H4 (cell line): ENCODE data around the gene PAWR. TPM values are rescaled to one million over a fixed set of nuclear protein-coding genes. Genes with fewer than 3 reads are reported as not detected.
"Not testable (repeated sequence)": the region's sequence is repeated elsewhere in the genome, so short reads cannot be mapped to it uniquely, and the experiment has no call there.

Experiments used
- DNase-seq: peaks from one replicate; pipeline ENCODE4 v3.0.0-alpha.2; 2015; ENCODE audit warnings: low spot score
- total RNA-seq: library from RNA; depleted of rRNA; stranded (reverse); fragments of >200 nt; shearing (Covaris generic); gene quantifications from 2 replicates; pipeline ENCODE4 v1.2.3, GENCODE V29; 2014

The PAWR gene
- total RNA-seq, 1 experiment from 2014 or later: 18.6 TPM

DNA sequence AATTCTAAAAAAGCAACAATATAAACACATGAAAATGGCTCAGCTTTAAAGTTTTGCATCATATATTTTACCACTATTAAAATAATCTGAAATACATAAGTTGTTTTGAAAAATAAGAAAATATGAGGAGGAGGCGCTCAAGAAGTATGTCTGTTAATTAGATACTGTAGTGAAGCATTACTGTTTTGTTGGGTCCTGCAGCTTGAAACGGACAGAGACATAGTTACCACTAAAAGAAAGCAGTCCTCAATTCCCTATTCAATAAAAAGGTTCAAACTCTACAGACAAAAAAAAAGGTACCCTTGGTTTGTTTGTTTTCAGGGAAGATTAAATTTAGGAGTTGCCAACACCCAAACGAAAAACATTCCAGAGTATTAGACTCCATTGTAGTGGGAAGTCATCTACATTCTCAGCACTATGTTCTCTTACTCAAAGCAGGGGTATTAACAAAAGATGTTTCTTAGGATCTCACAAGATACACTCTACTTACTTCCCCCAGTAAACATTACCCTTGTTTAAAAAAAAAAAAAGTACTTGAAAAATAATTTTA lies 3.0 kb downstream of the PAWR start:
- no peak for DNase-seq

DNA sequence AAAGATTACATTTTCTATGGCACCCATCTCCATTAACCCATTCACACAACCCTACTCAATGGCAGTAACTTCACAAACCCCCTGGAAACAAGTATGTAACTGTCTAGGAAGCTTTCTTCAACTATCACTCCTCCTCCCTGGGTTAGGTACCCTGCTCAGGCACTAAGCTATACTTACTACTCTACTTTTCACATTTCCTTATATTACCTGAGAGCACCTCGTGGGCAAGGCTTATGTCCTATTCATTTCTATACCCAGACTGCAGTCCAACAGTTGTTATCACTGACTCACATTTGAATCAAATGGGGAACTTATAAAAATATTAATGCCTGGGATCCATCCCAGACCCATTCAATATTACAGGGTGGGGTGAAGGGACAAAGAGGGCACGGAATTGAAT lies 4.6 kb downstream of the PAWR start:
- DNase-seq: no peak

DNA sequence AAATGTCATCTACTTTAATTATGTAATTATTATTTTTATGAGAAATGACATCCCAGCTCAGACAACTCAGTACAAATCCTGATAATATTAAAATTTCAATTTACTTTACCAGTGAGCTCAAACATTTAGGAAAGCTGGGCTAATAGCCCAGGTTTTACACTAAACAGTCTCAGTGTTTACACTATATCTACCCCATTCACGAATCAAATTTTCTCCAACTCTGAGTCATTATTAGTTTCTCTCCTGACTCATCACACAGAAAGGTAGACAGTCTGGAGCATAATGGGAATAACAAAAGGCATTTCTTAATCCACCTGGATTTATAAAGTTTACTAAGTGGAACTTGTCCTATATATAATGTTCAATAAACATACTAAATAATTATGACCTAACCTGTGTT lies 5.7 kb downstream of the PAWR start:
- peak; percentile 37 for DNase-seq

DNA sequence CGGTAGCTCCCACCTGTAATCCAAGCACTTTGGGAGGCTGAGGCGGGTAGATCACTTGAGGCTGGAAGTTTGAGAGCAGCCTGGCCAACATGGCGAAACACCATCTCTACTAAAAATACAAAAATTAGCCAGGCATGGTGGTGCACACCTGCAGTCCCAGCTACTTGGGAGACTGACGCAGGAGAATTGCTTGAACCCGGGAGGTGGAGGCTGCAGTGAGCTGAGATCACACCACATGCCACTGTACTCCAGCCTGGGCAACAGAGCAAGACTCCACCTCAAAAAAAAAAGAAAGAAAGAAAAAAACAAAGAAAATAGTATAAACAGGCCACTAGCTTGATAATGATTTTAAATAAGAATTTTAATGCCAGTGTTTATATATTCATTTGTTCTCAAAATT lies 6.4 kb downstream of the PAWR start:
- DNase-seq: not testable (repeated sequence)

DNA sequence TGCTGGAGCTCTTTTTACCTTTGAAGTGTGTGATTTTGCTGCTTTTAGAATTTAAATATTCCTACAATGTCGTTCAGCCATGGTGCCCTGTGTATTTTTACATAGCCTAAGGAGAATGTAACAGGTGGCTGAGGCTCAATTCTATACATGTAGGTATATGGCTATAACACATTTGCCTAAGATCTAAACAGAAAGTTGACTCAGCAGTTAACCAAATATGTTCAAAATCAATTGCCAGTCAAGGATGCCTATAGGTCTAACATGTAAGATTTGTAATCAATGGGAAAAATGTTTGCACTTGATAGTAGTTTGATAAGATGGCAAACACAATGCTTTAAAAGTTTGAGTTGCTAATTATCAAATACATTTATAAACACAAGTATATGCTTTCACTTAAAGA lies 8.2 kb downstream of the PAWR start:
- DNase-seq: no peak

DNA sequence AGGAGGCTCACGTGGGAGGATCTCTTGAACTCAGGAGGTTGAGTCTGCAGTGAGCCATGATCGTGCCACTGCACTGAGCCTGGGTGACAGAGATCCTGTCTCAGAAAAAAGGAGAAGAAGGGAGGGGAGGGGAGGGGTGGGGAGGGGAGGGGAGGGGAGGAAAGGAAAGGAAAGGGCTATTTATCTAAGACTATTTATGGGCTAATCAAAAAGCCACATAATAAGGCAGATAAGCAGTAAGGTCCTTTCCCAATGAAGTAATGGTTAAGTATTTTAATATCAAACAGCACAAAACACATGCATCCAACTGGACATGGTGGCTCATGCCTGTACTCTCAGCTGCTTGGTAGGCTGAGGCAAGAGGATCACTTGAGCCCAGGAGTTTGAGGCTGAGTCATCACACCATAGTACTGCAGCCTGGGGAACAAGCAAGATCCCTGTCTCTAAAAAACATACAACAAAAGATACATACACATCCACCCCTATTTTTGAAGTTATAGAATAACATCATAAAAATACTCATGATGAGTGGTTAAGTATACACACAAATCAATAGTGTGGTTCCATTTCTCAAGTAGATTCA lies 9.7 kb downstream of the PAWR start:
- no peak for DNase-seq

DNA sequence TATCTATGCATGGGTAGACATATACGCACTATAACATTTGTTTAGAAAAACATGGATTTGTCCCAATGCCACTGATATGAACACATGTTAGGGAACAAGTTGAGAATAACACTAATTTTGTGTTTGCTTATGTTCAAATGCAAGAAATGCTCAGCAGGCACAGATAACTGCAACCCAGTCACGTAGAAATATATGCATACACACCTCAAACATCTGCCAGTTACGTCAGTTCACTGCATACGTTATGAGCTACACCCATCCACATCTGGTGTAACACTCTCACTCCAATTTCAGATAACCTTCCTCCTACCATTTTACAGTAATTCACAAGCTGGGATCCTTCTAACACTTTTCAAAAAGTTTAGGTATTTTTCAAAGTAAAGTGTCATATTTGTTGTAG lies 10.7 kb downstream of the PAWR start:
- no peak for DNase-seq

DNA sequence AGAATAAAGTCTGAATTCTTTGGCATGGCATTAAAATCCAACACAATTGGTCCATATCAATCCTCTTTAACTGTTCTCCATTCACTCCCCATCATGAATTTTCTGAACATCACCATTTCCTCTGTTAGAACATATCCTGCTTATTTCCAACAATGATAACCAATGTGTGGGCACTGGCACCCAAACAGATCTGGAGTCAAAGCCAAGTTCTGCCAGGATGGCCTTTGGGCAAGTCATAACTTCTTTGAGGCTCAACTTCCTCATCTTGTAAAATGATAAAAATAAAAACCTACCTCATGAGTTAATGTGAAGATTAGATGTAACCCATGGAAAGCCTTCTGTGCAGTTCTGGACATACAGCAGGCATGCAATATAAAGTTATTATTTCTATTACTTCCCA lies 12.5 kb downstream of the PAWR start:
- DNase-seq: no peak

DNA sequence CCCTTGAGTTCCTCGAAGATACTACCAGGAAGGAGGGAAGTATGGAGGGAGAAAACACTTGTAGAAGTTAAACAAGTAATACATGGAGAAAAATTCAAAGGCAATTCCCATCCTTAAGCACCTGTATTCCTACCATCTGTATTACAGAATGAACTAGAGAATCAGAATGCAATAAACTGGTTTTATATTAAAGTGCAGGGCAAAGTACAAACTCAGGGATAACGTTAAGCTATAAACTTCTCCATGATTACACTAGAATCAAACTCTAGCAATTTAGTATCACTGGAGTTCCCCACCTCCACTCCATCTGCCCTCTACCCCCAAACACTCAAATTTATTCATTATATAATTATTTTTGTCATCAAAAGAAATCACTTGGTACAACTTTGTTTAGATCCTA lies 13.1 kb downstream of the PAWR start:
- no peak for DNase-seq

DNA sequence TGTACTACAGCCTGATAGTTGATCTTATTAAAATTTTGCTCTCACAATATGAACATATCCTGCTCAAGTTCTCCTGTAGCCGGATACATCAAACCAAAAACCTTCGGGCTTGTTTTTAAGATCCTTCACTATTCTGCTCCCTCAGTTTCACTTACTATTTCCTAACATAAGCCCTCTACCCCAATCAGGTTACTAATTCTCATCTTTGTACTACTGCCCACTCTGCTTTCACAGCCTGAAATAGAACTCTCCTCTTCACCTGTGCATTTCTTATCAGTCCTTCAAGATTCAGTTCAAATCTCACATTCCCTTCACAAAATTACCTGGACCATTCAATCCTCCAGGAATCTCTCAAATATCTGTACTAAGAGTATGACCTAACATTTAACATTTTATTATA lies 14.2 kb downstream of the PAWR start:
- no peak for DNase-seq

DNA sequence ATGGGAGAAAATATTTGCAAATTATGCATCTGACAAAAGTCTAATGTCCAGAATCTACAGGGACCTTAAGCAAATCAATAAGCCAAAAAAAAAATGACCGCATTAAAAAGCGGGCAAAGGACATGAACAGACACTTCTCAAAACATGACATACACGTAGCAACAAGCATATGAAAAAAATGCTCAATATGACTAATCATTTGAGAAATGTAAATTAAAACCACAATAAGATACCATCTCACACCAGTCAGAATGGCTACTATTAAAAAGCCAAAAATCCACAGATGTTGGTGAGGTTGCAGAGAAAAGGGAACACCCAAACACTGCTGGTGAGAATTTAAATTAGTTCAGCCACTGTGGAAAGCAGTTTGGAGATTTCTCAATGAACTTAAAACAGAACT lies 16.1 kb downstream of the PAWR start:
- no peak for DNase-seq

DNA sequence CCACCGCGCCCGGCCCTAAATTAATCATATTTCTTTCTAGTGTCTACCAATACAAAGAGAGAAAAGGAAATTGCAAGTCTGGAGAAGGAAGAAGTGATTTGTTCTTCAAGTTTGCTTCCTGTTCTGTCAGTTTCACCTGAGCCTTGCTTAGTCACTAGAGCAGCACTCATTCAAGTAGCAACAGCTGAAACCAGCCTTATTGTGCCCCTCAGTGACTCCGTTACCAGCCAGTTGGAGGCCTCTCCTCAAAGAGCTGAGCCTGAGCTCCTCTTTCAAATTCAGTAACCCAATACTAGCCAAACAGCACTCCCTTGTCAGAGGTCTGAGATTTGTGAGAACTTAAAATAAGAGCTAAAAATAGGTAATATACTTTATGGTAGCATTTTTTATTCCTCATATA lies 17.4 kb downstream of the PAWR start:
- DNase-seq: no peak

DNA sequence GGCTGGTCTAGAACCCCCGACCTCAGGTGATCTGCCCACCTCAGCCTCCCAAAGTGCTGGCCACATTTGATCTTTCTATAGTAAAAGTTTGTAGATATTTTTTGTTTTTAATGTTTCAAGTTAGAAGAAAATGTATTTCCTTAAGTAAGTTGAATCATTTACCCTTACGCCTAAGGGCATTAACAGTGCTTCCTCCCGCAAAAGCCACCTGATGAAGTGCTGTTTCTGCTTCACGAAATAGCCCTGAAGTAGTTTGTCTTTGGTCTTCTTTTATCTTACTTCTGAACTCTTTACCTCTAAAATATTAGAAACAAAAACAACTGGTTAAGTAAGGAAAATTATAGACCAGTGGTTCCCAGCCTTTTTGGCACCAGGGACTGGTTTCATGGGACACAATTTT lies 22.7 kb downstream of the PAWR start:
- no peak for DNase-seq

DNA sequence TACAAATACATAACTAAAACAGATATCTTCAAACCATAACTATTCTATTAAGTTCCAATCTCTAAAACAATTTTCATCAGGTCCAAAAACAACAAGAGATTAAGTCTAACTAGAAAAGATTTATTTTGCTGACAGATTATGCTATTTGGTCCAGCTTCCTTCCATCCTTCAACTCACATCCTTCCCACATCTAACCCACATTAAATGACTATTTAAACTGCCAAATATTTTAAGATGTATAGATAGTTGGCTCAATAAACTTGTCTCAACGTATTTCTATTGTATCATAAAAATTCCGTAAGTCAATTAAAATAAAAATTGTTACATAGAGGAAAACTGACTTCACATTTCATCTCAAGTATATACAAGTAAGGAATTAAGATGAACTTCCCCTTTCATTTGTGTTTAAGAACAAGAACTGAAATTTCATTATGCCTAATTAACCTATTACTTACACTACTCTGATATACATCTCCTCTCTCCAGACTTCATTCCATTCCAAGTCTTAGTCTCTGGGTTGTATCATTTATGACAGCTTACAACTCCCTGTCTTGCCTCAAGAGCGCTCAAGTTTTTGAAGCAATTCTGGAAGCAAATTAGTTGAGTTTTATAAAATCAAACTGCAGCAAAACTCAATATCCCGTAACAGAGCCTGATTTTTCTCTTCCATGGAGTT lies 25.4 kb downstream of the PAWR start:
- no peak for DNase-seq

DNA sequence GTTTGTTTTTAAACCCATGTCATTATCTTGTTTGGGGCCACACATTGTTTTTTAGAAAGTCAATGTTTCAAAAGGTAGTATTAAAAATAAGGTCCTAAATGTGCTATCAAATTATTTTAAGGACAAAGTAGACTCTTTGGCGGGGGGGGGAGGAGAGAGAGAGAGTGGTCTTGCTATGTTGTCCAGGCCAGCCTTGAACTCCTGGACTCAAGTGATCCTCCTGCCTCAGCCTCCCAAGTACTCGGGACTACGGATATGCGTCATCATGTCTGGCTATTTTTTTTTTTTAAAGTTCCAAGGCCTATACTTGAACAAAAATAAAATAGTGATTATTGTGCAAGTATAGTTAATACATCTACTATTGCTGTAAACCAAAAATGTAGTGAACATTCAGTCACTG lies 26.2 kb downstream of the PAWR start:
- no peak for DNase-seq

DNA sequence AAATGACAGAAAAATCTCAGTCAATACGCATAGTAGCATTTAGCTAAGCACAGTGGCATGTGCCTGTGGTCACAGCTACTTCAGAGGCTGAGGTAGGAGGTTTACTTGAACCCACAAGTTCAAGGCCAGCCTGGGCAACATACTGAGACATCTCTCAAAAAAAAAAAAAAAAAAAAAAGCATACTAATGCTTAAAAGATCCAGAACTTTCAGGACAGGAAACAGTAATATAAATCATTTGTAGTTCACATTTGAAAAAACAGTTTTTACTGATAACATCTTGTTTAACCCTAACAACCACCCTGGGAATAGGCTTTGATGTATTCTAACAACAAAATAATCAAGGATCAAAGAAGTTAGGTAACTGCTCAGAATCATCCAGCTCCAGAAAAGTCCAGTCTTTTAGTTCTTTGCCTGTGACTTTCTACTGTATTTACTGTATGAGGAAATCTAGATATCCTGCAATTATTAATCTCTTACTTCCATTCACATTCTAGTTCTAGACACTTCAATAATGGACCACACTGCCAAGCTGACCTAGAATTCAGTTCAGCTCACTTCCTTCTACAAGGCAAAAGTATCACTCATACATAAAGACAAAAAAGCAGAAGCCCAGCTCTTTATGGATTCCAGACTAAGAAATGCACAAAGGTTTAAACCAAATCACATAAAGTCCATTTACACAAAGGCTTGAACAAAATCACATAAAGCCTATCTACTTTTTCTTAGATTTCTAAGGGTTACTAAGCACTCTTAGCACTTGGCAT lies 28.5 kb downstream of the PAWR start:
- DNase-seq: peak; percentile 40

DNA sequence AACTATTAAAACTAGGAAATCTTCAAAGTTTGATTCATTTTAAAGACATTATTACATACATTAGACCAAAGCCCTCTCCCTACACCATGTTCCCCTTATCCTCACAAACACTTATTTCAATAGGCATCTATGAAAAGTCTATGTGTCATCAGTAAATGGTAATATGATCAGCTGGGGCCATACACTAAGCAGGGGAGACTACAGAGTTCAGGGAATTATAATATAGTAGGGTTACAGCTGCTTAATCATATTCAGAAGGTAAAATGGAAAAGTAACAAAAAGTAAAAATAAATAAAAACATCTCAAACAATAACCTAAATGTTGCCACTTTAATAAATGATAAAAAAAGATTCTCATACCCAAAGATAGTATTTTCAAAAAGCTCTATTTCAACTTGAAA lies 29.1 kb downstream of the PAWR start:
- DNase-seq: no peak

DNA sequence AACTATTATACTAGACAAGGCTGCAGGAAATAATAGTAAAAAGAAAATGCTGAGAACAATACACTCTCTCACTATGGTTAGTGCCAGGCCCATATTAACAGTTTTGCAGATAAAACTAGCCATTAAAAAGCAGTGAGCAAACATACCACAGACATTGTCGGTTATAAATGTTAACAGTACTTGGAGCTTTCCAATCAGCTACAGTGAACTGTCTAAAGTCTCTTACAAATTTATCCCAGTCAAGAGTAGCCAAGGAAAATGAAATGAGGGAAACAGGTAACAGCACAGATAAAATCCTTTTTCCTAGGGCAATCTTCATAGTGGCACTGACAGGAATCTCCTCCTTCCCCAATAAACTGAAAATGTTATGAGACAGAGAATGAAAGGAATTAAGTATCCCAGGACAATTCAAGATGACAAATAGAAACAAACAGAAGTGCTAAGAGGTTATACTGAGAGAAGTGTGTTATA lies 30.8 kb downstream of the PAWR start:
- no peak for DNase-seq

DNA sequence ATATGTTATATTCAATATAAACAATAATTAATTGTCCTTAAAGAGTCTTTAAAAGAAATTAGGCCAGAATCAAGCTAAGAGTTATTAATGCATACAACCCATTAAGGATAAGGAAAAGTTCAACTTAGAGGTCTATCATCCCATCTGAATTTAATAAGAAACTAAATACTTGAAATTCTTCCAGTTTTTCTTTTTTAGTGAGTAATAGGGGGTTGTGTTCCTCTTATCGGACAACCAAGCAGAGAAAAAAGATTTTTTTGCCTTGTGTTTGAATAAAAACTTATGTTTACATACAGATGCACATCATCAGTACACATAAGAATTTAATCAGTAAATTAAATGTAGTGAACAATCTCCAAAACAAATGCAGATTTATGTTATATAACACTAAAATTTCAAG lies 32.5 kb downstream of the PAWR start:
- no peak for DNase-seq

DNA sequence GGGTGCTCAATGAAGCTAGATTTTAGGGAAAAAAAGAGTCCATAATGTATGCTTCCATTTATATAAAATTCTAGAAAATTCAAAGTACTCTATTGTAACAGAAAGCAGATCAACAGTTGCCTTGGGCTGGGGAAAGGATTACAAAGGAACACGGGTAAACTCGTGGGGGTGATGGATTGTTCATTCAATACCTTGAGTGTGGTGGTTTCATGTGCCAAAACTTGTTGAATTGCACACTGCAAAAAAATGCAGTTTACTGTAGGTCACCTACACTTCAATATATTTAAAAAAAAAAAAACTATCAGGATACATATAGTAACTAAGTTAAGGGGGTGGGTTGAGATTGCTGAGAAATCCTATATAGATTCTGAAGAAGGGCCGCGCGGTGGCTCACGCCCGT lies 33.6 kb downstream of the PAWR start:
- no peak for DNase-seq

DNA sequence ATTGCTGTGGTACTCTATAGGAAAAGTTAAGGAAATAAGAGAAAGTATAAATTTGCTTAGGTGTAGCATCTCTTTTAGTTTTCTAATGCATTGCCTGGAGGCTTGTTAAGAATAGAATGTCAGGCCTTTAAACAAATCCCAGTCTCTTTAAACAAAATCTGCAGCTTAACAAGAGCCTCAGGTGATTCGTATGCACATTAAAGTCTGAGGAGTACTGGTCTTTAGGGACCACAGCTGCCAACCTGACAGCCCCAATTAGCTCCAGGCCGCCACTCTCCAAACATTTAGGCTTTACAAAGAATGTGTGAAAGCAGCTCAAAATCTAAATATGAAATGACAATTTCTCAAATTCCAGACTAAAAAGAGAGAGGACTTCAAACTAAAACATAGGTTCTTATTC lies 35.7 kb downstream of the PAWR start:
- no peak for DNase-seq

DNA sequence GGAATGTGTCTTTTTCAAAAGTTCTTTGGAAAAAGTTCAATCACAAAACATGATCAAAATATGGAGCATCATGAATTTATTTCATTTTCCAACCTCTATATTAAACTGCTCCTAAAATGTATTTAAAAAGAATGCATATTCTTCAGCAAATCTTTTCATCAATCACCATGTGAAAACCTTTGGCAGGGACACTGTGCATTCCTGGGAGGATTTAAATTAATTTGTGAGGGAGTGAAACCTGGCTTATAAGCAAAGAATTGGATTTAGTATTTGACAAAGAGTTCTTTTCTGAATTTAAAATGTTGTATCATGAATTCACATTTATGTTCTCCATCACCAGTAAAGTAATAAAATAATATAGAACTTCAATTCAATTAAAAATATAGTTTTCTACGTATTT lies 38.2 kb downstream of the PAWR start:
- no peak for DNase-seq

DNA sequence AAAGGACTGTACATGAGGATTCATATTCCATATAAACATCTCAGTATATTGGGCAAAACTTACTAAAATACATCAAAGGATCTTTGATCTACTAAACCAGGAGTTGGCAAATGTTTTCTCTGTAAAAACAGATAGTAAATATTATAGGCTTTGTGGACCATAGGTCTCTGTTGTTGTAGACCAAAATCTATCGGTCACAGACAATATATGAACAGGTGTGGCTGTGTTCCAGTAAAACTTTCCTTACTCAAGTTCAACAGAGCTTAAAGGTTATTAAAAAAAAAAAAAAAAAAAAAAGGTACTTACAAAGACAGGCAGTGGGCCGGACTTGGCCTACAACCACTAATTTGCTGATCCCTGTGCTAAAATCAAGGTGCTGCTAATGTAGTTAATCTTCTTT lies 40.3 kb downstream of the PAWR start:
- no peak for DNase-seq
